GM19099 (cell line): ENCODE data around the gene GFOD2.

Experiments used
- POLR2A ChIP-seq: IDR thresholded peaks from 3 replicates; pipeline ENCODE4 v1.6.1; 2011; ENCODE audit warnings: low read depth; ENCODE audit not compliant: insufficient read length; ENCODE audit errors: extremely low read depth

The GFOD2 gene

DNA sequence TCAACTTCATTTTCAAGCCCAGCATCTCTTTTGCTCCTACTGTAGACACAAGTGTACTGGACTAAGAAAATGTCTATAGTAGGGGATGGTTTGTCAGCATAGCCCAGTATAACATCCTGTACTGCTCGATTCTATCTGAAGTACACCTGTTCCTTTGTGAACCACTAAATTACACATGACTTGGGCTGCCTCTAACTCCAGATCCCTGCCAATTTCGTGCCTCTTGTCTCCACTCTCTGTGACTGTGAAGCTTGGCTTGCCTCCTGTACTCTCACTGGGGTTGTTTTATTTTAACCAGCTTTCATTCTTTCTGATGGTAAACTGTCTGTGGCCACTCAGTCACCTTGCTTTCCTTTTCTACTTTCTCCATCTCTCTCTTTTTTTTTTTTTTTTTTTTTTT is 24.5 kb downstream of the GFOD2 start:
- TF ChIP-seq POLR2A: no peak

DNA sequence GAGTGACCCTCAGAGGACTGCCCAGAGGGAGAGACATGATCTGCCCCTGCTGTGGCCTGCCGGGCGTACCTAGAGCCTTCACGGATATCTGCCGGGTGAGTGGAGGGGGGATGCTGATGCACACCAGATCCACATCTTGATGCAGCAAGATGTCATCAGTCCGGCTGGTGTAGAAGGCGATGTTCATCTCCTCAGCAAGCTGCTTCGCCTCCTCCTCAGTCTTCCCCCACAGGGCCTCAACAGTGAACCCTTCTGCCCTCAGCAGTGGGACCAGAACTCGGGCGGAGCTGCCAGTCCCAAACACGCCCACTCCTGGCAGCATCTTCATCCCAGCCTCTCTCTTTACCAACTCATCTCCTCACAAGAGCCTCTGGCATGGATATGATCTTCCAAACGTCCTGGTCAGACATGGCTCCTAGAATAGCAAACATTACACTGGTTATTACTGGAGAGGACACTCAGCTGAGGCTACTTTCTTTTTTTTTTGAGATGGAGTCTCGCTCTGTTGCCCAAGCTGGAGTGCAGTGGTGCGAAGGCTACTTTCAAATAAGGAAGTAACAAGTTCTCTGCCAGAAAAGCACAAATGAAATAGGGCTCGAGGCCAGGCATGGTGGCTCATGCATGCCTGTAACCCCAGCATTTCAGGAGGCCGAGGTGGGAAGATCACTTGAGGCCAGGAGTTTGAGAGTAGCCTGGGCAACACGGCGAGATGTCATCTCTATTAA is 33.6 kb downstream of the GFOD2 start:
- no peak for TF ChIP-seq POLR2A

DNA sequence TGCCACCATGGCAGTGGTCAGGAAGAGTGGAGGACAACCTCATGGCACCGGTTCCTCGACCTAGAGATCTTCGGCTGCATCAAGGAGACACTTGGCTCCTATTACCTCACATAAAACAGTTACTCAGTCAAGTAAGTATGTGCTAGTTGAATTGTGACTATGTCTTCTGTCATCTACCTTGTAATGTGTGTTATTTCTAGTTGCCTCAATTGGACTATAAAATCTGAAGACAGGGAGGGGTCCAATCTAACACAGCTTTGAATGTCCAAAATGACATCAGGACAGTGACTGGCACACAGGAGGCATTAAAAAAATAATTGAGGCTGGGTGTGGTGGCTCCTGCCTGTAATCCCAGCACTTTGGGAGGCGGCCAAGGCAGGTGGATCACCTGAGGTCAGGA is 35.3 kb downstream of the GFOD2 start:
- no peak for TF ChIP-seq POLR2A

DNA sequence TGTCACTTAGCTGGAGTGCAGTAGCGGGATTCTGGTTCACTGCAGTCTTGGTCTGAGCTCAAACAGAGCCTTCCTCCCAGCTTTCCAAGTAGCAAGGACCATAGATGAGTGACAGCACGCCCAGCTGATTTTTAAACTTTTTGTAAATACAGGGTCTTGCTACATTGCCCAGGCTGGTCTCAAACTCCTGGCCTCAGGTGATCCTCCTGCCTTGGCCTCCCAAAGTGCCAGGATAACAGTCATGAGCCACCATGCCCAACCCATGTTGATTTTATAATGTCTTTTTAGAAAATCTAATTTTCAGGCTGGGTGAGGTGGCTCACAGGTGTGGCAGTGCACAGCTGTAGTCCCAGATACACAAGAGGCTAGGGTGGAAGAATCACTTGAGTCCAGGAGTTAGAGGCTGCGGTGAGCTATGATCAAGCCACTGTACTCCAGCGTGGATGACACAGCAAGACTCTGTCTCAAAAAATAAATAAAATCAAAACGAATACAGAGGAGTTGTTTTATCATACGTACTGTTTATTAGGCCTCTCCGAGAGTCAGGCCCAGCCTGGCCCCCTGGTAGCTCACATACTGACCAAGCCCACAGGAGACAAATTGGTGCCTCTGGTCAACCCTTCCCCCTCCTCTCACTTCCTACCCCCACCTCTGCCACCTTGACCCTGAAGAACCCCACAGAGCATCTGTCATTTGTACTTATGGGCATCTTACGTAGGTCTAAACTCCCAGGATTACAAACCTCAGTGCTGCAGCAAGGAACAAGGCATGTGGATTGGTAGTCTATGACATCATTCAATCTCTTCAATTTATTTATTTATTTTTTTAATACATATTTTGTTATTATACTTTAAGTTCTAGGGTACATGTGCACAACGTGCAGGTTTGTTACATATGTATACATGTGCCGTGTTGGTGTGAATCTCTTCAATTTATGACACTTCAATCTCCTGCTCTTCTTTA is 38.9 kb downstream of the GFOD2 start:
- no peak for TF ChIP-seq POLR2A

DNA sequence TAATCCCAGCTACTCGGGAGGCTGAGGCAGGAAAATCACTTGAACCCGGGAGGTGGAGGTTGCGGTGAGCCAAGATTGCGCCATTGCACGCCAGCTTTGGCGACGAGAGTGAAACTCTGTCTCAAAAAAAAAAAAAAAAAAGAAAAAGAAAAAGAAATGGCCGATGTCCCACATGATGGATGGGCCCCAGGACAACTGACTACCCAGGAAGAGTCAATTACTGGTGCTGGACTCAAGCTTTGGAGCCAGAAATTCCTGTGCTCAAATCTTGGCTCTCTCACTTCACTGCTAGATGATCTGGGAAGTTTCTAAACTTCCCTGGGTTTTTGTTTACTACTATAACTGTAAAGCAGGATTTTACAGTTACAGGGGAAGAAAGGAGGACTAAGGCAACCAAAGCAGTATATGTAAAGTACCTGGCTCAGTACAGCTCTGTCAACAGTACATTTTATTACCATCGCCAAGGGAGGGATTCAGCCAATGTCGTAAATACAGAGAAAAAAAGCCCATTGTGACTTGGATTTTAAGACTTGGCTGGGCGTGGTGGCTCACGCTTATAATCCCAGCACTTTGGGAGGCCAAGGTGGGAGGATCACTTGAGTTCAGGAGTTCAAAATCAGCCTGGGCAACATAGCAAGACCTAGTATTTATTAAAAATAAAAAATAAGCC is 40.6 kb downstream of the GFOD2 start:
- TF ChIP-seq POLR2A: no peak

DNA sequence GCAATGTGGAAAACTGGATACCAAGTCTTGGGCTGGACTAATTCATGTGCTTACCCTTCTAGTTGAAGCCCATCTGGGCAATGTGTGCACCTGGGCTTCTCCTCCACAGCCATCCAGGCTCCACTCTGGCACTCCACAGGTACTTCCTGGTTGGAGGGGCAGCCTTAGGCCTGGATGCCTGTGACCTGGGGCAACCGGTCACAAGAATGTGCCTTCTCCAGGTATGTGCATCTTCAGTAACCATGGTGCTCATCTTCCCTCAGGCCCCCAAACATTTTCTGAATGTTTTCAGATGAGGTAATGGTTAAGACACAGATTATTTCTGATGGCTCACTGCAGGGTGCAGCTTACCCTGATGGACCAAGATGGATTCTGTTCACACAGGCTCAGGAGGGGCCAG is 41.4 kb downstream of the GFOD2 start:
- no peak for TF ChIP-seq POLR2A

DNA sequence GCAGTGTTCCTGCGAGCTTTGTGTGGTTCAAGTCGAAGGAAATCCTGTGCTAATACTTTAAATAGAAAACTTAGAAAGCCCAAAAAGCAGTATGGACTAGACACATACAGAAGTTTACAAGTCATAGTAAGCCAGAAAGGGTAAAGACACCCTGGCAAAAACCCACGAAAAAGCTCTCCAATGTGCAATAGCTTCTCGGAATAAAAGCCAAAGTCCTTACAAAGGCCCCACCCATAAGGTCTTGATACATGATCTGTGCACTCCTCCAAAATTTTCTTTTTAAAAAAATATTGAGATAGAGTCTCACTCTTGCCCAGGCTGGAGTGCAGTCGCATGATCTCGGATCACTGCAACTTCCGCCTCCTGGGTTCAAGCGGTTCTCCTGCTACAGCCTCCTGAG is 42.2 kb downstream of the GFOD2 start:
- no peak for TF ChIP-seq POLR2A

DNA sequence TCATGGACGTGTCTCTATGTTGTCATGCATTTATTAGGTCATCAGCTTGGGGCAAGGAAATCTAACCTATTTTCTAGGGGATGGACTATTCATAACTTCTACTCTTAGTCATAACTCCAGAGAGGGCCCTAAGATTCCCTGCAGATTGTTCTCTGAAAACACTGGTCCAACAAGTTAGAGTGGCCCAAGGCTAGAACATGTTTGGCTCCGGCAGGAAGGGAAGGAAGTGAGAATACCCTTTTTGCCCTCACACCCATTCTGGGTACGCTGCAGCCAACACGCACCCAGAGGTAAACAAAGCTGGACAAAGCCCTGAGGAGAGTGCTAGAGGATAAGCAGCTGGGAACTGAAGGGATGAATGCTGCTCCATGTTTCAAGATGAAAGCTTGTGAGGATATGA is 42.6 kb downstream of the GFOD2 start:
- no peak for TF ChIP-seq POLR2A

DNA sequence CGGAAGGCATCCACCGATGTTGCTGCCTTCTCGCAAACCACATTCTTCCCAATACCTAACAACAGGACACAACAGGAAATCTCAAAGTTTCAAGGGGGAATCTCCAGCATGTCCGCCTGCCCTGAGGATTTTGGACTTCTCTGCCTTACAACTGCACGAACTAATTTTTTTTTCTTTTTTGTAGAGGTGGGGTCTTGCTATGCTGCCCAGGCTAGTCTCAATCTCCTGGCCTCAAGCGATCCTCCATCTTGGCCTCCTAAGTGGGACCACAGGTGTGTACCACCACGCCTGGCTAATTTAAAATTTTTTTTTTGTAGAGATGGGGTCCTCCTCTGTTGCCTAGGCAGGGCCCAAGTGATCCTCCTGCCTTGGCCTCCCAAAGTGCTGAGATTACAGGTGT is 43.1 kb downstream of the GFOD2 start:
- no peak for TF ChIP-seq POLR2A

DNA sequence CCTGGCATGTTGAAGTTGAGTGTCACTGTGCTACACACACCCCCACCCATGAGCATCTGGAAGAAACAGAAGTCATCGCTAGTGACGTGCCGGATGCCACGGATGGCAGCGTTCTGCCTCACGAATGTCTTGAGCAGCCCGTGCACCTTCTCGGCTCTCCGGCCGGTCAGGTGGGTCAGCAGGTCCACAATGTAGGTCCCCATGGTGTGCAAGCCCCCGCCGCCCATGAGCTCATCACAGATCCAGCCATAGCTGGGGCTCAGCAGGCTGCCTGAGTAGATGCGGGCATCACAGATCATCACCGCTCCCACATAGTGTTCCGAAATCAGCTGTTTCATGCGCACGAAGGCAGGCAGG is 43.6 kb downstream of the GFOD2 start:
- no peak for TF ChIP-seq POLR2A

DNA sequence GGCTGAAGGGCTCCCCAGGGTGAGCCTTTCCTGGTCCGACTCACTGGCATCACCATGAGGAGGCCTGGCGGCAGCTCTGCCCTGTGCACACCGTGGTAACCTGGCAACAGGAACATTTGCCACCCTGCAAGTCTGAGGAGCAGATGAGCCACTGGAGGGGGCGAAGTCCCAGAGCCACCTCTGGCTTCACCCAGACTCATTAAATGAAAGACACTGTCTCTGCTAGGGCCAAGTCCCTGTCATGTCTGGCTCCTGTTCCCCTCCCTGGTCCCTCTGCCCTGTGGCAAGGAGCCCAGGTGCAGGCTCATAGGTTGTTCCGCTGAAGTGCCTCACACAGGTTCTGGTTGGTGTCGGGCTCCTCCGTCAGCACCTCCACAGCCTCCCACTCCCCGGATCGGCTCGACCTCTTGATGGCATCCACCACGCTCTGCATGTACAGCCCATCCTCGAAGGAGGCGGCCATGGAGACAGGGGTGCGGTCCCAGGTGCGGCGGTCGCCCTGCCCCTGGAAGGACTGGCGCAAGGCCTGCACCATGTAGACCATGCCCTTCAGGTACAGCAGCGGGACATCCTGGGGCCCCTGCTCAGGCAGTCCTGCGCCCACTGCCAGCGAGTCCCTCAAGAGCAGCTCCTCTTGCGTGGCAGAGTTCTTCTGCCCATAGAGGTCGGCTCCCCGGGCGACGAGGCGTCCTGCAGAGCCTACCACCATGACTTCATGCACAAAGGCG is 44.1 kb downstream of the GFOD2 start:
- TF ChIP-seq POLR2A: no peak

DNA sequence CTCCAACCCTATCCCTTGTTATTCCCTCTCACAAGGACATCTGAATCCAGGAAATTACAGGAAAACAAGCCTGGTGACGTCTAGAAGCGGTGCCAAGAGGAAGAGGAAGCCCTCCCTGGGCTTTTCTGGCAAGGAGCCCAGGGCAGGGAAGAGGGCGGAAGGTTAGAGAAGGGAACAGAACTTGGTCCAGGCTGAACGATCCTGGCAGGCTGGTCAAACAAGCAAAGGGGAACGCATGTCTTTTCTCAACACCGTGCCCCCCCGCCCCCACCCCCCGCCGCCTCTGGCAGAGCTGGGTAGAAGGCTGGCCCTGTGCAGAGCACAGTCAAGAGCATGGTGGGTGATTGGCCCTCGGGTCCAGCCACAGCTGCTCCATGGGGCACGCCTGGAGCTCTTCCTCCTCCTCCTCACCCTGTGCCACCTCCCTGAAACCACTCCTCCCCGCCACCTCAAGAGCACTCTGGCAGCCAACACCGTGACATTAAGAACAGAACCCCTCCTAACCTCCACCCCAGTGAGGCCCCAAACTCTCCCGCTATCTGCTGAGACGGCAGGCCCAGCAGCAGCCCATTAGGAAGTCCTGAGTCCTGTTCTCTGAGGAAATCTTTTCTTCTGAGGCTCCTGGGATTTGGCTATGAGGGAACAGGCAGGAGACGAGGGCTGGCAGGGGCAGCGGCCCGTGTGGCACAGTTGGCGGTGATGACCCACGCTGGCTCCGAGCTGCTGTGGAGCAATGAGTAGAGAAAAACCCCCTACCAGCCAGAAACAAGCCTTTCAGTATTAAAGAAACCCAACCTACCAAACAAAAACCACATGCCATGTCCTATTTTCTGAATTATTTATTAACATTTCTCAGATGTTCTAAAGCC is 45.2 kb downstream of the GFOD2 start:
- TF ChIP-seq POLR2A: no peak

DNA sequence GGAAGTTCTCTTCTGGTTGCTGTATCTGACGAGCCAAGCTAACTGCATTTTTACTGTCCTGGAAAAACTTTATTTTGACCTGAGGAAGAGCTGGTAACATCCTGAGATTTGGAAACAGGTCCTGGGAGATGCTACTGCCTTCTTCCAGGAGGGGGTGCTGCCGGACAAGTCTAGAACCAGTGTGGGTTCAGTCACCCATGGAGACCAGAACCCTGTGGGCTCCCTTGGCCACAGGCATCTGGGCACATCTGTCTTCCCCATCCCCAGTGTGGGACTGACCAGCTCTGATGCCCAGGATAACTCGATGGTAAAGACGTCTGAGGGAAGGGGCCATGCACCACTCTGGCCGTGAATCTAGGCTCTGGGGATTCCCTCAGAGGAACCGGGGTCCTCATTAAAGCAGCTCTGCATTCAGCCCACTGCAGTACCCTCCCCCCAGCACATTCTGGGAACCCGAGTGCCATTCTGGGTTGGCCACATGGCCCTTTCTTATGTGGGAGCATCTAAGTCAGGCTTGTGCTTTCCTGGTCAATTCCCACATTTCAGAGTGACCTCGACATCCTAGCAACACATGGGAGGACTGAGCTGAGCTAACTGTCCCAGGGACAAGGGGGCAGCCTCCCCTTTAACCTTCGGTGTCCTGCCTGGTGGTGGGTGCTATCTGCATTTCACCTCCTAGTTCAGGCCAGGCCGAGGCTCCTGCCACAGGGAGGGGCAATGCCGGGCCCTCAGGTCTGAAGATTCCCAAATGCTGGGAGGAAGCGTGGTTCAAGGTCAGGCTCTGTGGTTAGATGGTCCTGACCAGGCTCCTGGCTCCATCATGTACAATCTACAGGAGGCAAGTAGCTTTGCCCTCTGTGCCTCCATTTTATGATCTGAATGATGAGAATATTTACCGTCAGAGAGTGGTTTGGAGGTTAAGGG is 46.1 kb downstream of the GFOD2 start:
- no peak for TF ChIP-seq POLR2A
